ENCODE data around the gene CLPX. TPM values are rescaled to one million over a fixed set of nuclear protein-coding genes. Genes with fewer than 3 reads are reported as not detected.

Gene CLPX
- total and polyA plus RNA-seq, 9 of the 15 experiments (the other 6 are each of a cell fraction or from before 2014, with no cell fraction given) = 11.2 to 83.3 (median 51.3) TPM

DNA sequence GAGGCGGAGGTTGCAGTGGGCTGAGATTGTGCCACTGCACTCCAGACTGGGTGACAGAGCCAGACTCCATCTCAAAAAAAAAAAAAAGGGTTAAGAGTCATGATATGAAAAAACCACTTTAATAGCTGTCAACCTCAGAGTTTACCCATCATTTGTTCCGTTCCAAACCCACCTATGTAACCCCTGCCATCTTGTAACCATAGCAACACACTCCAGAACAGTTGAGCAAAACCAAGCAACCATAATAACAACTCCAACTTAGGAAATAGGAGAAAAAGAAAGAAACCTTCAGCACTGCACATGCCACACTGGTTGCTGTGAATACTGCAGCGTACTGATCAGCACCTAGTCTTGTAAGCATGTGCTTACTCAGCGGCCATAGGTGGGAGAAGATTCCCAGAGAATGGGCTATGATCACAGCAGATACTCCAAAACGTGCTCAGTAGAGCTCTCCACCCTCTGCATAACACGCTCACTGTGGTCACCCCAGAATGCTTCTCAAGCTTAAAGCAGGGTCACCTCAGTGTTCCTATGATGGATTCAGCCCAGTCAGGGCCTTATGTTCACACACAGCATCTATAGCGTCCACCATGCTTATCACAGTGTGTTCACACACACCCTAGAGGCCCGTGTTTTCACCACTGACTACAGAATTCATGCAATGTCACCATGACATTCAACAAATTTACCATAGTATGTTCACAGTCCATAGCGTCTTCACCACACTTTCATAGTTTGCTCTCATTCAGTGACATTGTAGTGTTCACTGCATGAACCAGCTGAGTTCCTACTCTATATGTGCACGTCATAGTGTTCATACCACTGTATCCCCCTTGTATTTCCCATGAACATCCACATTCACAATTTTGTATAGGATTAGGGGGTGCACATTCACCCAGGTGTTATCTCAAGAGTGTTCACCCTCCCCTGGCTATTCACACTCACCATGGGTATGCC lies 32.7 kb upstream of the CLPX start (continued):
- no peak for TF ChIP-seq HMG20B (CRISPR knock-in tag; IDR thresholded peaks at IDR 0.05)
- TF ChIP-seq, protein P1, sequence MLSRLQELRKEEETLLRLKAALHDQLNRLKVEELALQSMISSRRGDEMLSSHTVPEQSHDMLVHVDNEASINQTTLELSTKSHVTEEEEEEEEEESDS (CRISPR knock-in tag; IDR thresholded peaks at IDR 0.05) = no peak
- TF ChIP-seq, protein P2, sequence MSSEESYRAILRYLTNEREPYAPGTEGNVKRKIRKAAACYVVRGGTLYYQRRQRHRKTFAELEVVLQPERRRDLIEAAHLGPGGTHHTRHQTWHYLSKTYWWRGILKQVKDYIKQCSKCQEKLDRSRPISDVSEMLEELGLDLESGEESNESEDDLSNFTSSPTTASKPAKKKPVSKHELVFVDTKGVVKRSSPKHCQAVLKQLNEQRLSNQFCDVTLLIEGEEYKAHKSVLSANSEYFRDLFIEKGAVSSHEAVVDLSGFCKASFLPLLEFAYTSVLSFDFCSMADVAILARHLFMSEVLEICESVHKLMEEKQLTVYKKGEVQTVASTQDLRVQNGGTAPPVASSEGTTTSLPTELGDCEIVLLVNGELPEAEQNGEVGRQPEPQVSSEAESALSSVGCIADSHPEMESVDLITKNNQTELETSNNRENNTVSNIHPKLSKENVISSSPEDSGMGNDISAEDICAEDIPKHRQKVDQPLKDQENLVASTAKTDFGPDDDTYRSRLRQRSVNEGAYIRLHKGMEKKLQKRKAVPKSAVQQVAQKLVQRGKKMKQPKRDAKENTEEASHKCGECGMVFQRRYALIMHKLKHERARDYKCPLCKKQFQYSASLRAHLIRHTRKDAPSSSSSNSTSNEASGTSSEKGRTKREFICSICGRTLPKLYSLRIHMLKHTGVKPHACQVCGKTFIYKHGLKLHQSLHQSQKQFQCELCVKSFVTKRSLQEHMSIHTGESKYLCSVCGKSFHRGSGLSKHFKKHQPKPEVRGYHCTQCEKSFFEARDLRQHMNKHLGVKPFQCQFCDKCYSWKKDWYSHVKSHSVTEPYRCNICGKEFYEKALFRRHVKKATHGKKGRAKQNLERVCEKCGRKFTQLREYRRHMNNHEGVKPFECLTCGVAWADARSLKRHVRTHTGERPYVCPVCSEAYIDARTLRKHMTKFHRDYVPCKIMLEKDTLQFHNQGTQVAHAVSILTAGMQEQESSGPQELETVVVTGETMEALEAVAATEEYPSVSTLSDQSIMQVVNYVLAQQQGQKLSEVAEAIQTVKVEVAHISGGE (CRISPR knock-in tag; IDR thresholded peaks at IDR 0.05) = peak in 1 of 3 experiments; percentile 33; a peak in 1 of 6 replicates
- TF ChIP-seq POLR2AphosphoS2 (IDR thresholded peaks at IDR 0.05; ENCODE audit: low read length) = no peak
- TF ChIP-seq CBFA2T2 (conservative IDR thresholded peaks at IDR 0.05) = no peak
- no peak for TF ChIP-seq NR1H2 (CRISPR knock-in tag; IDR thresholded peaks at IDR 0.05)
- TF ChIP-seq, protein P3, sequence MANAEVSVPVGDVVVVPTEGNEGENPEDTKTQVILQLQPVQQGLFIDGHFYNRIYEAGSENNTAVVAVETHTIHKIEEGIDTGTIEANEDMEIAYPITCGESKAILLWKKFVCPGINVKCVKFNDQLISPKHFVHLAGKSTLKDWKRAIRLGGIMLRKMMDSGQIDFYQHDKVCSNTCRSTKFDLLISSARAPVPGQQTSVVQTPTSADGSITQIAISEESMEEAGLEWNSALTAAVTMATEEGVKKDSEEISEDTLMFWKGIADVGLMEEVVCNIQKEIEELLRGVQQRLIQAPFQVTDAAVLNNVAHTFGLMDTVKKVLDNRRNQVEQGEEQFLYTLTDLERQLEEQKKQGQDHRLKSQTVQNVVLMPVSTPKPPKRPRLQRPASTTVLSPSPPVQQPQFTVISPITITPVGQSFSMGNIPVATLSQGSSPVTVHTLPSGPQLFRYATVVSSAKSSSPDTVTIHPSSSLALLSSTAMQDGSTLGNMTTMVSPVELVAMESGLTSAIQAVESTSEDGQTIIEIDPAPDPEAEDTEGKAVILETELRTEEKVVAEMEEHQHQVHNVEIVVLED (CRISPR knock-in tag; IDR thresholded peaks at IDR 0.05) = no peak
- TF ChIP-seq, protein P4, sequence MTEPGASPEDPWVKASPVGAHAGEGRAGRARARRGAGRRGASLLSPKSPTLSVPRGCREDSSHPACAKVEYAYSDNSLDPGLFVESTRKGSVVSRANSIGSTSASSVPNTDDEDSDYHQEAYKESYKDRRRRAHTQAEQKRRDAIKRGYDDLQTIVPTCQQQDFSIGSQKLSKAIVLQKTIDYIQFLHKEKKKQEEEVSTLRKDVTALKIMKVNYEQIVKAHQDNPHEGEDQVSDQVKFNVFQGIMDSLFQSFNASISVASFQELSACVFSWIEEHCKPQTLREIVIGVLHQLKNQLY (CRISPR knock-in tag; conservative IDR thresholded peaks at IDR 0.05) = no peak
- TF ChIP-seq, protein P5, sequence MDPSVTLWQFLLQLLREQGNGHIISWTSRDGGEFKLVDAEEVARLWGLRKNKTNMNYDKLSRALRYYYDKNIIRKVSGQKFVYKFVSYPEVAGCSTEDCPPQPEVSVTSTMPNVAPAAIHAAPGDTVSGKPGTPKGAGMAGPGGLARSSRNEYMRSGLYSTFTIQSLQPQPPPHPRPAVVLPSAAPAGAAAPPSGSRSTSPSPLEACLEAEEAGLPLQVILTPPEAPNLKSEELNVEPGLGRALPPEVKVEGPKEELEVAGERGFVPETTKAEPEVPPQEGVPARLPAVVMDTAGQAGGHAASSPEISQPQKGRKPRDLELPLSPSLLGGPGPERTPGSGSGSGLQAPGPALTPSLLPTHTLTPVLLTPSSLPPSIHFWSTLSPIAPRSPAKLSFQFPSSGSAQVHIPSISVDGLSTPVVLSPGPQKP (CRISPR knock-in tag; IDR thresholded peaks at IDR 0.05) = no peak
- no peak for TF ChIP-seq ZNF507 (tag; conservative IDR thresholded peaks at IDR 0.05)
- TF ChIP-seq ZFP36 (IDR thresholded peaks at IDR 0.05; ENCODE audit: low read depth, low read length, partially characterized antibody) = peak; percentile 6
- no peak for TF ChIP-seq ZNF766 (CRISPR knock-in tag; conservative IDR thresholded peaks at IDR 0.05)
- TF ChIP-seq ZNF324 (CRISPR knock-in tag; IDR thresholded peaks at IDR 0.05) = no peak
- no peak for TF ChIP-seq GTF2A2 (tag; IDR thresholded peaks at IDR 0.05)
- no peak for TF ChIP-seq TGIF2 (CRISPR knock-in tag; IDR thresholded peaks at IDR 0.05)
- no peak for TF ChIP-seq HDAC3 (IDR thresholded peaks at IDR 0.05; ENCODE audit: borderline replicate concordance, partially characterized antibody)
- peak; percentile 25; the same call in 1 of the 2 replicates for TF ChIP-seq MYC (IDR thresholded peaks at IDR 0.05; ENCODE audit: low read depth, low read length)
- no peak for TF ChIP-seq MYC (CRISPR knock-in tag; IDR thresholded peaks at IDR 0.05; ENCODE audit: borderline replicate concordance, low read depth)
- peak; percentile 49 for TF ChIP-seq CBFA2T3 (IDR thresholded peaks at IDR 0.05)
- TF ChIP-seq TEAD1 (CRISPR knock-in tag; IDR thresholded peaks at IDR 0.05) = peak in 1 of 2 experiments; percentile 63; a peak in 2 of 4 replicates

Measured in K562 (cell line).